Natural killer cell treated with Interleukin-12 subunit alpha and Interleukin-12 subunit beta and Interleukin-15 and Interleukin-18, amount 100 ng/mL, for 72 hours (primary cell): ENCODE data around the gene ZNF830. TPM values are rescaled to one million over a fixed set of nuclear protein-coding genes. Genes with fewer than 3 reads are reported as not detected.

ENCODE experiments used
- ATAC-seq, 2 donors: fragments of 150-1000 bp; cut with Tn5 transposase in 1 of 2; sonication (Bioruptor Pico), chemical (Tn5 transposase) in 1 of 2; 2 replicates each; pipeline ENCODE4 v1.10.0; 2021
- DNase-seq: peaks from one replicate; pipeline ENCODE4 v3.0.0; 2022; ENCODE audit warnings: low spot score
- H3K27ac Mint-ChIP-seq, 2 donors: 1 replicate in 1 of 2; 2 replicates in 1 of 2; pipeline ENCODE4 v1.8.0; 2022; ENCODE audit warnings: mixed read lengths in 2 of 2, mild to moderate bottlenecking in 1 of 2, moderate library complexity in 1 of 2
- H3K27me3 Mint-ChIP-seq, 2 donors: 1 replicate in 1 of 2; 2 replicates in 1 of 2; pipeline ENCODE4 v1.8.0; 2022; ENCODE audit warnings: mixed read lengths in 2 of 2
- H3K36me3 Mint-ChIP-seq: one replicate; pipeline ENCODE4 v1.8.0; 2022; ENCODE audit warnings: mixed read lengths
- H3K4me1 Mint-ChIP-seq, 2 donors: 1 replicate in 1 of 2; 2 replicates in 1 of 2; pipeline ENCODE4 v1.8.0; 2022; ENCODE audit warnings: low read depth in 2 of 2, mixed read lengths in 2 of 2, mild to moderate bottlenecking in 1 of 2
- H3K4me3 Mint-ChIP-seq: one replicate; pipeline ENCODE4 v1.8.0; 2022; ENCODE audit warnings: mixed read lengths
- H3K9me3 Mint-ChIP-seq: 2 replicates; pipeline ENCODE4 v1.8.0; 2022; ENCODE audit warnings: mixed read lengths
- total RNA-seq, 2 donors: library from RNA; stranded (reverse); gene quantifications; one replicate each; pipeline ENCODE4 v1.2.3, GENCODE V29; 2022

The ZNF830 gene
- total RNA-seq, 2 donors from 2014 or later: 21.0 to 29.5 TPM

DNA sequence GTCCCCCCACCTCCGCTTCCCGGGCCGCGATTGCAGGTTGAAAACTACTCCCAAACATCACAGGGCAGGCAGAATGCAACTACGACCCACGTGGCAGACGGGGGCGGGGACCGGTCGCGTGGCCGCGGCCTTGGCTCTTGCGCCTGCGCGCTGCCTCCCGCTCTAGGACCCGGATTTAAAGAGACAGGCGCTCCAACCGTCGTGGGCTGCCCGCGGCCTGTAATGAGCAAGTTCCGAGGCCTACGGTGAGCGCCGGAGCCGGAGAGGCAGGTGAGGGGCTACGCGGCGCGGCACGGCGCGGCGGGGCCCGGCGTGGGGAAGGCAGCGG, 19.0 kb downstream of the ZNF830 start, which contains the start of gene LIG3:
TSS of gene LIG3 (plus strand) at position 160 of the 328 bp plus-strand sequence. CDS start 2,494 bp downstream, outside the sequence.
- H3K27me3 Mint-ChIP-seq: no peaks in the 10 kb centered on the region
- ATAC-seq (peak; percentile 91 to 94), DNase-seq (peak; percentile 92)
- H3K9me3 Mint-ChIP-seq: no peaks in the 10 kb centered on the region
- peaks cover 16% of the 10 kb centered on the region for H3K36me3 Mint-ChIP-seq
- H3K4me1 Mint-ChIP-seq: peaks cover 37 to 43% of the 10 kb centered on the region in 2 donors
- peak within 1 kb of the TSS; percentile 99 for H3K4me3 Mint-ChIP-seq
- H3K27ac Mint-ChIP-seq: peak within 1 kb of the TSS; percentile 97

DNA sequence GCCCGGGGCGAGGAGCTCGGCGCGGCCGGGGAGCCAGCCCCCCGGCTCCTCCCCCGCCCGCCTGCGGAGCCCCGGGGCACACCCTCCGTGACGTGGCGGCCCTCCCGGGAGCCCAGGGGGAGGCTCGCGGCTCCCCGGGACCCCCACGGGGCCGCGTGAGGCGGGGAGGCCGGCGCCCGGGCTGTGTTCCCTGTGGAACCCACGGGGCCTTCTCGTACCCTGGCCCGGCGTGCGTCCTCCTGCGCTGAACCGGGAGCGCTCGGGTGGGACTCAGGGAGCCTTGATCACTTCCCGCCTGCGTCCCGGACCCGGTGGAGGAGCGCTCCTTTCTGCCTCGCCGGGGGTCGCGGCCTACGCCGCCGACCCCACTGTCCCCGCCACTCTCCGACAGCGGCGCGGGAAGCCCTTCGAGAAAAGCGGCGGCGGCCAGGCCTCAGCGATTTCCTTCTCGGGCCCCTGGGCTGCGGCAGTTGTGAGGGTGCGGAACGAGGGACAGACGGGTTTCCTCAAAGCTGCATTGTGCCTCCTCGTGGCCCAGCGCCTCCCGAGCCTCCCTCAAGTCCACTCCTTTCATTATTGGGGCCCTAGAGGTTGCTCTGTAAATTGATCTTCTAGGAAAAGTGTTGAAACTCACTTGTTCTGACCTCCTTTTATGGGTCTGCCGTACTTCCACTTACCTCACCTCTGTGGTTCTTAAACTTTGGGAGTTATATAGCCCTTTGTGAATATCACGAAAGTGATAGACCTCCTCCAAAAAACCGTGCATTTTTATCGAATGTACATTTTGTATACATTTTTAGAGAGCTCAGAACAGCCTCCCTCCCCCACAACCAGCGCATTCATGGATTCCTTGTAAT, 19.6 kb downstream of the ZNF830 start:
- Mint-ChIP-seq H3K4me1 (peaks cover 39 to 41% of the 10 kb centered on the region in 2 donors), H3K27ac (peak overlapping the region; percentile 97), H3K36me3 (peaks cover 19% of the 10 kb centered on the region), H3K27me3 (no peaks in the 10 kb centered on the region), H3K9me3 (no peaks in the 10 kb centered on the region), H3K4me3 (peak overlapping the region; percentile 99)
- peak; percentile 85 for DNase-seq
- ATAC-seq: peak; percentile 95 to 96

DNA sequence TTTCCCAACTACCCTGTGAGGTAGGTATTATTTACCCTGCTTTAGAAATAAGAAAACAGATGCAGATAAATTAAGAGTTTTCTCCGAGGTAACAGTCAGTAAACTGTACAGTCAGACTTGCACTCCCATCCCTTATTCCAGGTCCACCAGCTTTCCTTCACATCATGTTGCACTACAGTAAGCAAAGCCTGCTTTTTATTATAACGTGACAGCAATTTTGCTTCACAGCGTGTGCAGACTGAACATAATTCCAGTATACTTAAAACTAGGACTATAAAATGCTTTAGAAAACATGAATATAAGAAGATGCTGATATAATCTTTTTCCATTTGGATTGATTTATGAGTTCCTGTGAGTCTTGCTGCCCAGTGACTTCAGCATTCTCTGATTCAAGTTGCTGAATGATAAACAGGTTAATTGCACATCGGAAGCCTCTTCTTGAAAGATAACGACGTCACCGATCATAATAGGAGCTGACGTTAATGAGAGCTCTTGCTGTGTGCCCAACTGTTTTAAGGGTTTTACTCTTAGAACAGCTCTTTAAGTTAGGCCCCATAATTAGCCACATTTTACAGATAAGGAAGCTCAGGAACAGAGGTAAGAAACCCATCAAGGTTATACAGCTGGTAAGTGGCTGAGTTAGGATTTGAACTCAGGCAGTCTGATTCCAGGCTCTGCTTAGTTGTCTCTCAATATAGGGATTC, 20.4 kb downstream of the ZNF830 start:
- H3K4me1 Mint-ChIP-seq: peaks cover 39 to 41% of the 10 kb centered on the region in 2 donors
- DNase-seq (no peak), ATAC-seq (no peak)
- H3K4me3 Mint-ChIP-seq: peak overlapping the region; percentile 99
- peak overlapping the region; percentile 97 for H3K27ac Mint-ChIP-seq
- peaks cover 19% of the 10 kb centered on the region for H3K36me3 Mint-ChIP-seq
- no peaks in the 10 kb centered on the region for H3K9me3 Mint-ChIP-seq
- H3K27me3 Mint-ChIP-seq: no peaks in the 10 kb centered on the region

DNA sequence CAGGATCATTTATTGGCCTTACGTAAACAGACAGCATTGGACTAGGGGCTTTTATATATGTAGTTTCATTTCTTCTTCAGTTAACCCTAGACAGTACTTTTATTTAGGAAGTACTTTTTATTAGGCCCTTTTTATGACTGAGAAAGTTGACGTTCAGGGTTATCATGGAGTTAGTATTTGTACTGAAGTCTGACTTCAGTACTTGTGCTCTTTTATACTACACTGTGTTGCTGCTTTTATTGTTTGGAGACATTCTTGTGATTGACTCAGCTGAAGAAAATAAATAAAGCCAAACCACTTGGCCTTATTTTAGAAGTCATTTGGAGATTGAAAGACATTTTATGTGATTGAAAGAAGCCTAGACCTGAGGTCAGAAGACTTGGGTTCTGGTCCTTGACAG, 25.9 kb downstream of the ZNF830 start:
- ATAC-seq (no peak), DNase-seq (no peak)
- H3K27ac Mint-ChIP-seq: no peak overlapping the region
- H3K4me3 Mint-ChIP-seq: no peak overlapping the region
- peaks cover 22 to 30% of the 10 kb centered on the region in 2 donors for H3K4me1 Mint-ChIP-seq
- no peaks in the 10 kb centered on the region for H3K27me3 Mint-ChIP-seq
- H3K36me3 Mint-ChIP-seq: peaks cover 23% of the 10 kb centered on the region
- no peaks in the 10 kb centered on the region for H3K9me3 Mint-ChIP-seq

DNA sequence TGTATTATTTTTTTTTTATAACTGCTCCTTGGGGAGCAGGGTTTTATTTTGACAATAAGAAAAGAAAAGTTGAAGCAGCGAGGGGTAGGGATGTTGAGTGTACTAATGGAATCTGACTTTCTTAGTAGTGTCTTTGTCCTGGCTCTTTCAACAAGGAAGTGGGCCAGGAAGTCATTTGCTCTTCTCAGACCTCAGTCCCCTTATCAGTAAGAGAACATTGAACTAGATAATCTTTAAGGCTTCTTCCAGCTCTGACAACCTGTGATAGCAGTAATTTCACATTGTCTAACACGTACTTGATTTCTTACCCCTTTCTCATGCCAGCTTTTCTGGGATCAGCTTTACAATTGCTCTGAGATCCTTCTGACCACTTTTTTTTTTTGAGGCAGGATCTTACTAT, 27.3 kb downstream of the ZNF830 start:
- peaks cover 26 to 34% of the 10 kb centered on the region in 2 donors for H3K4me1 Mint-ChIP-seq
- no peaks in the 10 kb centered on the region for H3K27me3 Mint-ChIP-seq
- H3K27ac Mint-ChIP-seq: peak overlapping the region in 1 of 2 donors; percentile 55
- no peak for ATAC-seq
- DNase-seq: no peak
- peaks cover 17% of the 10 kb centered on the region for H3K36me3 Mint-ChIP-seq
- H3K4me3 Mint-ChIP-seq: no peak overlapping the region
- no peaks in the 10 kb centered on the region for H3K9me3 Mint-ChIP-seq

DNA sequence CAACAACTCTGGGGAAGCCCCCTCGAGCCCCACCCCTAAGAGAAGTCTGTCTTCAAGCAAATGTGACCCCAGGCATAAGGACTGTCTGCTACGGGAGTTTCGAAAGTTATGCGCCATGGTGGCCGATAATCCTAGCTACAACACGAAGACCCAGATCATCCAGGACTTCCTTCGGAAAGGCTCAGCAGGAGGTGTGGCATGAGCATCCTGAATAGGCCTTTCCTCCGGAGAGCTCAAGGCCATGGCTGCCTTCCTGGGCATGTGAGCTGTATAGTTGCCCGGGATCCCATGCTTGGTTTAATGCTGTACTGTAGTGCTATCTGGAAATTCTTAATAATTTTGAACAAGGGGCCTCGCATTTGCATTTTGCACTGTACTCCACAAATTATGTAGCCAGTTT, 28.1 kb downstream of the ZNF830 start:
- Mint-ChIP-seq H3K36me3 (peaks cover 10% of the 10 kb centered on the region), H3K27ac (peak overlapping the region in 1 of 2 donors; percentile 37), H3K27me3 (no peaks in the 10 kb centered on the region), H3K4me3 (no peak overlapping the region), H3K4me1 (peaks cover 18 to 27% of the 10 kb centered on the region in 2 donors), H3K9me3 (no peaks in the 10 kb centered on the region)
- DNase-seq: no peak
- ATAC-seq: no peak

DNA sequence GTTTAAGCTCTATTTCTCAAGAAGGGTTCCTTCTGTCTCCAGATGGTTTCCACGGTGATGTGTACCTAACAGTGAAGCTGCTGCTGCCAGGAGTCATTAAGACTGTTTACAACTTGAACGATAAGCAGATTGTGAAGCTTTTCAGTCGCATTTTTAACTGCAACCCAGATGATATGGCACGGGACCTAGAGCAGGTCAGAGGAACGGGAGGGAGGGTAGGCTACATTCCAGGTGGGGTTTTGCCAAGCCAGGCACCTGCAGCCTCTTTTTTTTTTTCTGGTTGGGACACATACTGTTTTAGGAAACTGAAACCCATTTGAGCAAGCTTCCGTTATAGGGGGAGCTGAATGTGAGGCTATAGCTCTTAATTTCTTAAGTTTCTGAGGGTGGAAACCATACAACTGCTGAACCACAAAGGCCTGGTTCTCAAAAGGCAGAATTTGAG, 29.6 kb downstream of the ZNF830 start:
- H3K4me3 Mint-ChIP-seq: no peak overlapping the region
- H3K36me3 Mint-ChIP-seq: peaks cover 5% of the 10 kb centered on the region

DNA sequence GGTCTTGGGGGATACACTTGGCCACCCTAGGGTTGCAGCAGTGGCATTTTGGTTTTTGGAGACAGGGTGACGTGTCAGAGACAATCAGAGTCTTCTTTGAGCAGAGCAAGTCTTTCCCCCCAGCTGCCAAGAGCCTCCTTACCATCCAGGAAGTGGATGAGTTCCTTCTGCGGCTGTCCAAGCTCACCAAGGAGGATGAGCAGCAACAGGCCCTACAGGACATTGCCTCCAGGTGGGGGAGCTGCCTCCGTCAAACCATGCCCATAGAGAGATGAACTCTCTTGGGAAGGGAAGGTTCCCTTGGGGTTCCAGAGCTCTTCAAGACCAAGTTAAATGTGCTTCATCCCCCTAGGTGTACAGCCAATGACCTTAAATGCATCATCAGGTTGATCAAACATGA, 30.3 kb downstream of the ZNF830 start:
- Mint-ChIP-seq H3K27me3 (no peaks in the 10 kb centered on the region), H3K4me3 (peak overlapping the region; percentile 33), H3K36me3 (peaks cover 9% of the 10 kb centered on the region), H3K9me3 (no peaks in the 10 kb centered on the region), H3K27ac (peak overlapping the region; percentile 37 to 82), H3K4me1 (peaks cover 18 to 24% of the 10 kb centered on the region in 2 donors)
- DNase-seq: no peak
- ATAC-seq: no peak

More for the DNA sequence above, 29.6 kb downstream of the ZNF830 start:
- Mint-ChIP-seq H3K9me3 (no peaks in the 10 kb centered on the region), H3K27me3 (no peaks in the 10 kb centered on the region), H3K27ac (peak overlapping the region; percentile 37 to 82), H3K4me1 (peaks cover 18 to 24% of the 10 kb centered on the region in 2 donors)
- peak; percentile 43 to 56 for ATAC-seq
- DNase-seq: no peak

DNA sequence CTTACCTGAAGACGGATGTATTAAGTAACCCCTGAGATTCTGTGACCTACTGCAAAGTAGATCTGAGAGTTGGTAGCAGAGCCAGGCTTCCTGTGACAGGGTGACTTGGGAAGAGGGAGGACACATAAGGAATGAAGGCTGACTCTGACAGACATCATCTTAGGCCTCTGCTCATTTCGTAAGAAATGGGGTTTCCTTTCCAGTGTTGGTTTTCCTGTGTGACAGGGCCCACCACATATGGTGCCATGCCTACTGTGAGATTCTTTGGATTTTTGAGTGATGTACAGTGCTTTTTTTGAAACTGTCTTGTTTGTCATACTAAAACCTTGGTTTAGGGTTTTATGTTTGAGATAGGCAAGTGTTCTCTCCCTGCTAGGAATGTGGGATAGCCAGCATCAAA, 31.7 kb downstream of the ZNF830 start:
- peak overlapping the region; percentile 37 to 82 for H3K27ac Mint-ChIP-seq
- H3K27me3 Mint-ChIP-seq: no peaks in the 10 kb centered on the region
- H3K9me3 Mint-ChIP-seq: no peaks in the 10 kb centered on the region
- DNase-seq (no peak), ATAC-seq (peak in 1 of 2 donors; percentile 50)
- H3K4me3 Mint-ChIP-seq: peak overlapping the region; percentile 9
- peaks cover 18 to 25% of the 10 kb centered on the region in 2 donors for H3K4me1 Mint-ChIP-seq
- H3K36me3 Mint-ChIP-seq: peaks cover 9% of the 10 kb centered on the region

DNA sequence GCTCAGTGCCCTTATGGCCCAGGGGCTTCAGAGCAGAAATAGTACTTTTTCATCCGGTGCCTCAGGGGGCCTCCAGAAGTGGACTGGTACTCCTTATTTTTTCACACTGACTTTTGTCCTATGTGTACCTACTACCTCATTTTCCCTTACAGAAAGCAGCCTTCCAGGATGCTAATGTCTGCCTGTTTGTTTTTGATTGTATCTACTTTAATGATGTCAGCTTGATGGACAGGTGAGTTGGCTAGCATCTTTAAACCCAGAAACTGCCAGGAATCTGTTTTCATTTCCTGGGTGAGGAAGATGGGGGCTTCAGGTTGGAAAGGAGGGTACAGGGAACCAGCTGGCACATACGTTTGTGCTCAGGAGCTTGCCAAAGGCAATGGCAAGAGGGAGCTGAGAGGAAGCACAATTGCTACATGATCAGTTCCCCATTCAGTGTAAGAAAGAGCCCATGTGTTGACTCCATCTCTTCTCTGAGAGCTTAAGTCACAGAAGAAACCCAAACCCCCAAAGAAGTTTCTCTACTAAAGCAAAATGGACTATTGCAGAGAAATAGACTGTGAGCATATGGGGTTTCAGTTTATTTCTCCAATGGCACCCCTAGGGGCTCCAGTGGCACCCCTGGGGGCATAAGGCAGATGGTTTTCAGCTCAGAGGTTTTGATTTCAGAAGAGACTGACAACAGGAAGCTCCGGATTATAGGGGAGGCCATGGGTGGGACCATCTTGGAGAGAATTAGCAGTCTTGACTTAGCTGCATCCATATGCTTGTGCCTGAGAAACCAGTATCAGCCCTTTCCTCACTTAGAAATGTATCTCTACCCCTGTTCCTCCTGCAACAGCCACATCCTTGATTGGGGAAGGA, 35.3 kb downstream of the ZNF830 start:
- H3K27ac Mint-ChIP-seq: peak overlapping the region in 1 of 2 donors; percentile 47
- H3K36me3 Mint-ChIP-seq: peaks cover 5% of the 10 kb centered on the region
- DNase-seq (no peak), ATAC-seq (no peak)
- no peaks in the 10 kb centered on the region for H3K9me3 Mint-ChIP-seq
- no peak overlapping the region for H3K4me3 Mint-ChIP-seq
- H3K4me1 Mint-ChIP-seq: peaks cover 18 to 22% of the 10 kb centered on the region in 2 donors
- H3K27me3 Mint-ChIP-seq: no peaks in the 10 kb centered on the region

DNA sequence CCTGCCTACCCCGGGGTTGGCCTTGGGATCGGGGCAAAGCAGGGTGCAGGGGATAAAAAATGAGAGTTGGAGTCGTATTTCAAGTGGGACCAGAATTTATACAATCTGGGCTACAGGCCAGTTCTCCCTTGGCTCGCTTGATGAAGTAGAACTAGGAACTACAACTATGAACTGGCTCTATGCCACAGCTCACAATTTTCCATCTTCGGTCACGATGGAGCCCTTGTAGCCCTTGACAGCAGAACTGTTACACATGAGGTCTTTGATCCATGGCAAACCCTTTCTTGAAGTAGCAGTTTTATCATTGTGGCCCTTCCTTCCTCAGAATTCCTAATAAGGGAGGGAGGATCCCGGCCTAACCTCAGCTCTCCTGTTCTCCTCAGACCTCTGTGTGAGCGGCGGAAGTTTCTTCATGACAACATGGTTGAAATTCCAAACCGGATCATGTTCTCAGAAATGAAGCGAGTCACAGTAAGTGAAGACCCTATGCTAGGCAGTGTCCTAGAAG, 36.1 kb downstream of the ZNF830 start:
- ATAC-seq (no peak), DNase-seq (no peak)
- Mint-ChIP-seq H3K36me3 (peaks cover 7% of the 10 kb centered on the region), H3K27me3 (no peaks in the 10 kb centered on the region), H3K27ac (peak overlapping the region in 1 of 2 donors; percentile 74), H3K4me3 (no peak overlapping the region), H3K4me1 (peaks cover 10 to 18% of the 10 kb centered on the region in 2 donors), H3K9me3 (no peaks in the 10 kb centered on the region)

DNA sequence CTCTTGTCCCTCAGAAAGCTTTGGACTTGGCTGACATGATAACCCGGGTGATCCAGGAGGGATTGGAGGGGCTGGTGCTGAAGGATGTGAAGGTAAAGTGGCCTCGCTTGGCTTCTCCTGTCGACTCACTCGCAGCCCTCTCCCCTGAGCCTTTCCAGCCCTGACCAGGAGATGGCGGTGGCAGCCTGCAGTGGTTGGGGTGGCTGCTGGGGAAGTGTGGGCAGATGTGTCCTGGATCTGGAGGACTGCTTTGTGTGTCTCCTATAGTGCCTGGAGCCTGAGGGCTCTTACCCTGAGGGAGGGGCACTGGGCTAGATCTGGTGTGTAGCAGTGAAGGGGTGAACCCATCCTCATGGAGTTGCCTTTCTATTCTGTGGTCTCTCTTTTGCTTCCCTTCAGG, 36.9 kb downstream of the ZNF830 start:
- H3K36me3 Mint-ChIP-seq: peaks cover 11% of the 10 kb centered on the region
- peaks cover 2 to 16% of the 10 kb centered on the region in 2 donors for H3K4me1 Mint-ChIP-seq
- no peaks in the 10 kb centered on the region for H3K27me3 Mint-ChIP-seq
- ATAC-seq (peak; percentile 90 to 91), DNase-seq (peak; percentile 79)
- H3K9me3 Mint-ChIP-seq: no peaks in the 10 kb centered on the region
- peak overlapping the region; percentile 40 to 74 for H3K27ac Mint-ChIP-seq
- H3K4me3 Mint-ChIP-seq: no peak overlapping the region

DNA sequence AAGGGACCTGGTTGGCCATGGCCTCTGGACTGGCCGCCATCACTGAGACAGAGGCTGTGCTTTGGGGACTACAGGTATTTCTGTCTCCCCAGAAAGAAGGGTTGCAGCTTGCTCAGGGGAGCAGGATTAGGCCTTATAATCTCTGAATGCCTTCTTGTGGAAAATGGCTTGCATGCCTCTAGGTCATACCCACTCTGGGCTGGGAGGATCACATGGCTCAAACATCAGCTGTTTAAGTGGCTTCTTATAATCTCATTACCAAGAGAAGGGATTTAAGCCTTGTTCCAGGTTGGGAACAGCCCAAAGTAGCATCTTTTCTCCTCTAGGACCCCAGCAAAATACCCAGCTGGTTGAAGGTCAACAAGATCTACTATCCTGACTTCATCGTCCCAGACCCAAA, 38.1 kb downstream of the ZNF830 start:
- DNase-seq: no peak
- peak overlapping the region; percentile 37 to 39 for H3K27ac Mint-ChIP-seq
- ATAC-seq: no peak
- H3K27me3 Mint-ChIP-seq: no peaks in the 10 kb centered on the region
- peaks cover 0 to 13% of the 10 kb centered on the region in 2 donors for H3K4me1 Mint-ChIP-seq
- H3K36me3 Mint-ChIP-seq: peaks cover 11% of the 10 kb centered on the region
- no peaks in the 10 kb centered on the region for H3K9me3 Mint-ChIP-seq
- H3K4me3 Mint-ChIP-seq: no peak overlapping the region
